DMS79 (cell line): ENCODE data around the gene ZNF22.

Source experiments
- DNase-seq: peaks from one replicate; lab custom pipeline; 2025; lab: John Stamatoyannopoulos, UW

Gene ZNF22

DNA sequence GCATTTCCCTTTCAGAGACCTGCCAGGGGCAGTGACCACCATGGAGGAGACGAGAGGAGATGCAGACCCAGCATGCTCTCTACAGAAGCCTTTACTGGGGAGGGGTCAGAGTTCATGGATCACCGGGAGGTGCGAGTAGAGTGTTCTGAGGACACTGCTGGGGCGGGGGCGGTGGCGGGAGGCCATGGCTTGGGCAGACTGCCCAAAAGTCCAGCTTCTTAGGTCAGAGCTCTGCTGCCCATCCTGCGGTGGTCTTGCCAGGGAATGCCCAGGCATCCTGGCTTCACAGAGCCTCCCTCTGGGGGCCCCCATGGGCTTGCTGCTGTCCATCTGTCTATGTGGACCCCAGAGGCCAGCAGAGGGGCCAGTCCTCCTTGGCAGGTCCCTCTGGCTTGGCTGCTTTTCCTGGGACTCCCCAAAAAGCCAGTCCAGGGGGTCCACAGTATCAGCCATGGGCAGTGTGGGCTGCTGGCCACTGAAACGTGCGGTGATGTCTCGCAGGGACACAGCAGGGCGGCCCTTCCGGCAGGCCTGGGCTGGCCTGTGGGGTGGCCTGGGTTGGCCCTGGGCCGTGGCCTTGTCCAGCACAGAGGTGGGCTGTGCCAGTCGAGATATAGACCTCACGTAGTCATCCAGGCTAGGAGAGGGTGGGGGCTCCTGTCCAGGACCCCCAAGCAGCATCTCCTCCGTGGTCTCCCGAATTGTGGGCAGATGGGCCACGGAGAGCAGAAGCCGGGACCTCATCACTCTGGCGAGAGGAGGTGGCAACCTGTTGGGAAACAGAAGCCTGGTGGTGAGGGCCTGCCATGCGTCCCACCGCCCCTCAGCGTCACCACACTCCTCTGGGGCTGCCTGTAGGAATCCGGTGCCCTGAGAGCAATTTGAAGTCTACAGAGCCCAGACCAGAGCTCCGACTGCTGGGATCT is 23.2 kb upstream of the ZNF22 start:
- DNase-seq, result no peak

DNA sequence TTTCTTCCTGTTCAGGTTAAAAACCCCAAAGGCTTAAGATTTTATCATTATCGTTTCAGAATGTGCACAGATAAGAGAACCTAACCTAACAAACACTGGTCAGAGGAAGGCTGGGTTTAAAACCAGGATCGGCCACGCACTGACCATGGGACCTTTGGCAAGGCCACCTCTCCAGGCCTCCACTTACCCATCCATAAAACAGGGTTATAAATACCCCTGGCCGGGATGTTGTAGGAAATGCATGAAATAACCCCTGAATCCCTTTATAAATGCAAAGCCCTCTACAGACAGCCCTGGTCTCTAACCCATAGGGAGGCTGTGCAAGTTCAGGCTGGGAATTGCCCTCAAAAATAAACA is 22.5 kb upstream of the ZNF22 start:
- DNase-seq, result no peak

DNA sequence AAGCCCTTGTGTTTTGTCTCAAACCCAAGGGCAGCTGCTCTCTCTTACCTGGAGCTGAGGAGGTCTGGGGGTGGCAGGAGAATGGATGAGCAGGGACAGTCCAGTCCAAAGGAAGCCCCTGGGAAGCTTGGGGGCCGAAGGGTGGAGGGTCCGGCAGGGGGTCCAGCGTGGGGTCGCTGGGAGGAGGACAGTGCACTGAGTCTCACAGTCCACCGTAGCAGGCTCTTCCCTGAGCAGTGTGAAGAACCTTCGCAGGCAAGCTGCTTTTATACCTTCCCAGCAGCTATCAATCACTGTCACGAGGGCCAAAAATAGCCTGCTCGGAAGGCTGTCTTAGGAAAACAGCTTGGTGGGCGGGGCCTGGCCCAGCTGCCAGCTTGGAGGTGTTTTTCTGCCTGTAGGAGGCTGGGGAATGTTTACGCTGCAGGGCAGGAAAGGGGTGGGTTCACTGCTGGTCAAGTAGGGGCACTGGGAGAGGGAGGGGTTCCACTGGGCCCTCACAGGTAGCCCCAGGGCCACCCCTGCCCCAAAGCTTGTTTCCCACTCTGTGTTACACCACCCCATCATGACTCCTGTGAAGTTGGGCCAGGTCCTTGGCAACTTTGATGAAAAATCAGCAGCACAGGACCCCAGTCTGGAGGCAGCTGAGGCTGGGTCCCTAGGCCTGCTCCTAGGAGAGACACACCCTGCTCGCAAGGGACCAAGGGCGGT is 22.0 kb upstream of the ZNF22 start, which contains the start of gene DEPP1:
DEPP1 (minus strand) TSS at position 240 of the 711 bp plus-strand sequence. CDS start 779 bp downstream, outside the sequence.
- peak; percentile 64 for DNase-seq

DNA sequence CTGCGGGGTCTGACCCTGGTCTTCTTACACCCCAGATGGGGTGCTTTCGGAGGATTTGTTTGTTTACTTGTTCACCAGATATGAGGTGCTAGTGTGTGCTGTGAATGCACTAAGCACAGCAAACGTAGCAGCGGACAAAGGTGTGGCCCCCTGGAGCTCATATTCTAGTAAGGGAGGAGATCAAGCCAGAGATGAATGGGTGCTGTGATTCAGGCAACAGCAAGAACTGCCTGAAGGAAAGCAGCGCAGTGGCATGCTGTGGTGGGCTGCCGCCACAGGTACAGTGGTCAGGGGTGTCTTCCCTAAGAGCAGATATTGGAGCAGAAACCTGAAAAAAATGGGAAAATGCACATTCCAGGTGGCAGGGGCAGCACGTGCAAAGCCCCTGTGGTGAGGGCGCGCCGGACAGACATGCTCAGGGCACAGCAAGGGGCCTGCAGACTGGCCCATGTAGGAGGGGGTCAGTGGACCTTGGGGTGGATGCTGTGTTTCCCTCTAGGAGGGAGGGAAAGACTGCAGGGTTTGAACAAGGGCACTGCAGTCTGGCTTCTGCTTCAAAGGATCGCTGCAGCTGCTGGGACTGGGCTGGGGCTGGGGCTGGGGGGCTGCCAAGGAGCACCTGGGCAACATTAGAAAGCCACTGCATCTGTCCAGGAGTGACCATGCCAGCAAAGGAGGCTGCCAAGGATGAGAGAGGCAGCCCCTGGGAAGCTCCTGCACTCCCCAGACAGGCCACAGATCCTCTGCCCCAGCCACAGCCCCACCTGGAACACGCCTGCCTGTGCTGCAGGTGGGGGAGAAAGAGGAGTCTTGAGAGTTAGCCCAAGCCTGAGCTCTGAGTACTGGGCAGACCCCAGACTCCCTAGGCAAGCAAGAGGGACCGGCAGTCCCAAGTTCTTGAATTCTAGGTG is 21.2 kb upstream of the ZNF22 start:
- no peak for DNase-seq

DNA sequence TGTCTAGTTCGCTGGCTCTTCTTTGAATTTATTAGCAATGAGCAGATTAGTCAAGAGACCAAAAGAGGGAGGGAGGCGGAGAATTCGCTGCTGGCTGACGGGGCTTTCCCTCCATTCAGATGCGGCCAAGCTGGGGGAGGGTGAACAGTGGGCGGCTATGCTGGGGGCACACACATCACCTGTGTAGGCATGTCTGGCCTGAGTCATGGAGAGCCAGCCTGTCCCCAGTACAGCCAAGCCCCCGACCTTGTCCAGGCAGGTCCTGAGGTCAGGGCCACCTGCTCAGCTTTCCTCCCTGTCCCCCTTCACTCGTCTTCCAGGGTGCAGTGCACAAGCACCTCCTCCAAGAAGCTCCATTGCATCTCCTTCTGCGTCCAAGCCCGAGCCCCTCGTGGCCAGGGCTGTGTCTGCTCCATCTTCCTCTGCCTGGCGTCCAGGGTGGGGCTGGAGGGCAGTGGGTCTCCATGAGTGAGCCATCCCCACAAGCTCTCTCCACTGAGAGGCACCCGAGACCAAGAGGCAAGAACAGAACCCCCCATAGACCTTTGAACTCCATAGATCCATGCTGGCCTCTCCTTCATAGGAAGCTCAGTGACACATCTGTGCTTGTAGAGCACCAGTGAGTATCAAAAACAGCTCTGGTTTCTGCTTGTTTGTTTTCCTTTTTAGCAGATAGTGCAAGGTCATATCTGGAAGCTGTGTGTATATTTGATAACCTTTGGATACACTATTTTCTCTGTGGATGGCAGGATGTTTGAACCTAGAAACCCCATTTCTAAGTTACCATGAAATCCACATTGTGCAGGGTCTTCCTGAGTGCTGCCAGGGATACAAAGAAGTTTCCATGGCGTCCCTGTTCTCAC is 20.2 kb upstream of the ZNF22 start:
- no peak for DNase-seq

DNA sequence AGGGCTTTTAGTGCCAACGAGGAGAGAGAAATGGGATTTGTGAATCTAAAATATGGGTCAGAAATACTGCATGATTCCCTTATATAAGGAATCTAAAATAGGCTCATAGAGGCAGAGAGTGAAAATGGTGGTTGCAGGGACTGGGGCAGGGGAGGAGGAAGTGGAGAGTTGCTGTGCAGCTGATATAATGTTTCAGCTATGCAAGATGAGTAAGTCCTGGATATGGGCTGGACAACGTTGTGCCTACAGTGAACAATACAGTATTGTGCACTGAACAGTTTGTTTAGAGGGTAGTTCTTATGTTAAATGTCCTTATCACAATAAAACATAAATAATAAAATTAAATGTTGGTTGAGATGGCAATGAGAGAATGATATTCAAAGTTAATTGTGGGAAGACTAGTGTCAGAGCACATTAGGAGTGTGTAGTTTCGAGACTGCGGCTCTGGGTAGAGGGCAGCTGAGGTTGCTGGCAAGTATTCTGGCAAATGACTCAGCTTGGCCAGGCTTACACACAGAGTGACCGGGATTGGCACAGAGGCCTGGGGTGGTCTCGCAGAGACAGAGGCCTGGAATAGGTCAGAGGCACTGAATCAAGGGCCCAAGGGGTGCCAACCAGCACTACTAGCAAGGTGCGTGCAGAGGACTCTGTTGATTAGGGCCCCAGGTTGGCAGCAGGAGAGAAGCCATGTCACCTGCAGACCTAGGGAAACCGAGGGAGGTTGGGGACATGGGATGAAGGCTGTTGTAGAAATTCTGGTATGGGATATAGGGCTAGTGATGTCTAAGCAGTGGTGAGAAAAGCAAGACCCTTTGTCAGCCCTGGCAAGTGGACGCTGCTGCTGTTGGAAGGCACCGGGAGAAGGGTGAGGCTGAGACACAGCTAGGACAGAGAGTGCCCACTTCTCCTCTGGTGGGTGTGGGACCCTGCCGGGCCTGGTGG is 19.3 kb upstream of the ZNF22 start:
- DNase-seq, result no peak

DNA sequence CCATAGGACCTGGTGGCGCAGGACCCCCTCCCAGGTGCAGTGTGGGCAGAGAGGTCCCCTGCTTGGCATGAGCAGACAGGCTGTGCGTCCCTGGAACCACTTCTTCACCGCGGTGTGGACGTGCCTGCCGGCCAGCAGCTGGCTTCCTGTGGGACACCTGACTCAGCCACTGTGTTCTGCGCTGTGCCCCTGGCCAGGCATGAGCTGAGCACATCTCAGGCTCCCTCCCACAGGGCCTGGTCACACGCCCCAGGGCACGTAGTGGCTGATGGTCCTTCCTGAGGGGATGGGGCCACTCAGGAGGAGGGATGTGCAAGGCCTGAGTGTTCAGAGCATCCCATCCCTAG is 18.6 kb upstream of the ZNF22 start:
- no peak for DNase-seq

DNA sequence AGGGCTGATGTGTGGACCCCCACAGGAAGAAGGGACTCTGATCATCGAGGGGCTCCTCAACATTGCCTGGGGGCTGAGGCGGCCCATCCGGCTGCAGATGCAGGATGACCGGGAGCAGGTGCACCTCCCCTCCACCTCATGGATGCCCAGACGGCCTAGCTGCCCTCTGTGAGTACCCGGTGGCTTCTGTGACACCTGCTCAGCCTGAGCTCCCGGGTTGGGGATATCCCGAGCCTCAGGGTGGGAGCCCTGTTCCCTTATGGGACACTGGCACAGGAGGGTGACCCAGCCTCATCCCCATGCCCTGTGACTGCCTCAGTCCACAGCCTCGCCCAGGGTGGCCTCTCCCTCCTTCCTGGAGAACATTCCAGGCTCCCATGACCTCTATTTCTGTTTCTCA is 18.2 kb upstream of the ZNF22 start:
- DNase-seq, result no peak

DNA sequence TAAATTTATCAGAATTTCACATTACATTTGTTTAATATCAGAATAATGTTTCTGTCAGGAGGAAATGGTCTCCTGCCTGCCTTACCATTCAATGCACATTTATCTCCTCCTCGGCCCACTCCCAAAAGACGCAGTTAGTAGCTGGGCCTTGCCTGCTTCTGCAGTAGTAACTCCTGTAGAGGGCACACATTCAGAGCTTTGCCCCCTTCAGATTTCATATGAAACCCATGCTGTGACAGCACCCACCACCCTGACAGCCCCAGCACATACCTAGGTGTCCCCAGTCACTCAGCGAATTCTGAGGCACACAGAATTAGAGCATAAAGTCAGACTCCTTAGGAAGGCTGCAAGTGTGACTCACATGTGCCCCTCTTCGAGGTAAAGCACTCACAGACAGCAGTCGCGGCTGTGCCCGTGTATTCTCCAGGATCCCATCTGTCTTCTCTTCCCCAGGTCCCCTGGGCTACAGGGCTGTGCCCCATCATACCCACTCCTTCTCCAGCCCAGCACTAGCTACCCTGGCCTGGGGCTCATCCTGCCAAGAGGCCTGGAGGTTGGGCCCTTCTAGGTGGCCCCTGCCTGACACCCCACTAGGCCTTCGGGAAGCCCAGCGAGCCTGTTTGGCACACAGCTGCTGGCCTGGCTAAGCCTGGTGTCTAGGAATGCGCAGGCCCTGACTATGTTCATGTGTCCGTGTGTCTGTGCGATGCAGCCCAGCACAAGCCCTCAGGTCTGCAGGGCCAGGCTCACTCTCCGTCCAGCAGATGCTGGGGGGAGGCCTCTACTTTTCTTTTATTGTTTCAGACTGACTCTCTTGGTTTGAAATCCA is 17.4 kb upstream of the ZNF22 start:
- DNase-seq, result no peak

DNA sequence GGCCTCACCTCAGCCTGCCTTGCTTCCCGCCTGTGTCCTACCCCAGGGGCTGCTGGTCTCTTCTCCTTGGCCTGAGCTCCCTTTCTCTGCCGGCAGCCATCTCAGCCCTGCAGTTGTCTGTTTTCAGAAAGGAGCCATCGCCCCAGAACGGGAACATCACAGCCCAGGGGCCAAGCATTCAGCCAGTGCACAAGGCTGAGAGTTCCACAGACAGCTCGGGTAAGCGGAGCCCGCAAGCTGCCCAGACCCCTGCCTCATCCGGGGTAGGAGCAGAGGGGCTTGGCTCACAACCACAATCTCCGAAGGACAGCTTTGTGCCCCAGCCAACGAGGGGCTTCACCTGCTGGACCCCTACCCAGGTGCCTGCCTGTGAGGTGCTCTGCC is 16.8 kb upstream of the ZNF22 start:
- no peak for DNase-seq

DNA sequence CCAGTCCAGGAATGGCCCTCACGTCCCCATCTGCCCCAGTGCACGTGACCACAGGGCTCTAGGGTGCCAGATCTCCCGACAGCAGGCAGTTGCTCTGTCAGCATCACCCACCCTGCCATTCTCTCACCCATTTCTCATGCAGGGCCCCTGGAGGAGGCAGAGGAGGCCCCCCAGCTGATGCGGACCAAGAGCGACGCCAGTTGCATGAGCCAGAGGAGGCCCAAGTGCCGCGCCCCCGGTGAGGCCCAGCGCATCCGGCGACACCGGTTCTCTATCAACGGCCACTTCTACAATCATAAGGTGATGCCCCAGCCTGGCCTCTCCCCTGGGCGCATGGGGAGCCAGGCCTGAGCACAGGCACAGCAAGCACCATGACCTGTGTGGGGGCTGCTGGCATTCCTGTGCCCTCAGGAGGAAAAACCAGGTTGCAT is 16.0 kb upstream of the ZNF22 start:
- no peak for DNase-seq

DNA sequence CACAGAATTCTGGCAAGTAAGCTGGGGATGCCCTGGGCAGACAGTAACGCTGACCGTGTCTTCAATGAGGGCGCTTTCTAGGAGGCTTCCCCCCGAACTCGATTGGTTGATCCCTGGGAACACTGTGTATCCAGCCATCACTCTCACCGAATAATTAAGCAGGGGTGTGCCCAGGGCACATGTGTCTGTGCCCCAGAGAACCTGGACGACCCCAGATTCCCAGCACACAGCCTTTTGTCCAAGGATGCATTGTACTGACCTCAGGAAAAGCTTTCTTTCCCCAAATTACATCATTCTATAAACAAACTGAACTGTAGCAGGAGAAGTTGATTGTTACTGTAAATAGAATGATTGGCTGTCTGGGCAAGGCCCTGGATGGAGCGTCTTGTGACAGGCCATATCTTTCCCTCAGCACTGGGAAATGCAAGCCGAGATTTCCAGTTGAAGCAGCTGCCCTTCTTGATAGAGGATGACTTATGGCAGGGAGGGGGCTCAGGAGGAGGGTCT is 15.5 kb upstream of the ZNF22 start:
- DNase-seq, result no peak

DNA sequence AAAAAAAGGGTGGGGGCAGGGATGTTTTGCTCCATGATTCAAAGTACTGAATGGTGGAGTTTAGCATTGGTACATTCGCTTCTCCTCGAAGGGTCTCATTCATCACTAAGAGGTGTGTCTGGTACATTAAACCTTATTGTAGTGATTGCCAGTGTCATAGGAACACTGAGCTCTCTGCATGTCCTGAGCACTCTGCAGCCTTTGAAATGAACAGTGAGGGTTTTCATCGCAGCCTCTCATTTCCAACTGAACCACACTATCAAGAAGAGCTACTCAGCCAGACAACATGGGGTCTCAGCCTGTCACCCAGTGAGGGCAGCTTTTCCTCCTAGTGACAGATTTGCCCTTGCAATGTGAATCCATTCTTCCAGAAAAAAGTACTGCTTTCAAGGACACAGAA is 14.5 kb upstream of the ZNF22 start:
- DNase-seq, result no peak

DNA sequence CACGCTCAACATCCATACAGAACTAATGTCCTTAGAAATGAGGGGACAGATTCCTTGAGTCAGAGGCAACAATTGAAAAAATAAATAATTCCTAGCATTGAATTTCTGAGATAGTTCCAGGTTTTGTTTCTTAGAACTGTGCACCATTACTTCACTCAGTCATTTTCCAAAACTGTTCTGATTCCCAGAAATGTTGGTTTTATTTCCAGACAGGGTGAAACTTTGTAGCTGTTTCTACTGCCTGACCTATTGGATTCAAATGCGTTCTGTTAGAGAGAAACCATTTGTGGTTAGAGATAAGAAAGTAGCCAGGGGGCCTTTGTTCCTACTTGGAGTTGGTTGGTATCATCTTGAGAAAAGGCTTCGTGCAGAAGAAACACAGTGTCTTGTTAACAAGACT is 14.1 kb upstream of the ZNF22 start:
- DNase-seq, result no peak

DNA sequence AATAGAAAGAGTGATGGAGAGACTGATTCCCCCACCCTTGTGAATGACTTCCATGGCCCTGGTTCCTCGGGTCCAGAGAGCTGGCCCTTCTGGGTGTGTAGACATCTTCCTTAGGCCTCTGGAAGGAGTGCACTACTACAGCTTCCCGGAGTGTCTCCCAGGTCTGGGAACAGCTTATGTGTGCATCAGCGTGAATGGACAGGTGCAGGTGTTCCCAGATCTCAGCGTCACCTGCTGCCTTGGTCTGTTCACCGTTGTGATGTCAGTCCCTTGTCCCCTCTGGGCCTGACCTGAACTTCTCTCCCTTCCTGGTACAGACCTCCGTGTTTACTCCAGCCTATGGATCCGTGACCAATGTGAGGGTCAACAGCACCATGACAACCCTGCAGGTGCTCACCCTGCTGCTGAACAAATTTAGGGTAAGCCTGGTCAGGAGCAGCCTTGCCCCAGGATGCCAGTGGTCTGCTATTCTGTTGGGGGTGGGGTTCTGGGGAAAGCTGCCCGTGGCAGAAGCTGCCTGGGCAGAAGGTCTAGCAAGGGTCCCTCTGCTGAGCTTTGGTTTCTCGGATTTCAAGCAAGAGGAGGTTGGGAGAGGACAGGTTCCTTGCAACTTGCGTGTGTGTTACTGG is 11.7 kb upstream of the ZNF22 start:
- DNase-seq, result no peak

DNA sequence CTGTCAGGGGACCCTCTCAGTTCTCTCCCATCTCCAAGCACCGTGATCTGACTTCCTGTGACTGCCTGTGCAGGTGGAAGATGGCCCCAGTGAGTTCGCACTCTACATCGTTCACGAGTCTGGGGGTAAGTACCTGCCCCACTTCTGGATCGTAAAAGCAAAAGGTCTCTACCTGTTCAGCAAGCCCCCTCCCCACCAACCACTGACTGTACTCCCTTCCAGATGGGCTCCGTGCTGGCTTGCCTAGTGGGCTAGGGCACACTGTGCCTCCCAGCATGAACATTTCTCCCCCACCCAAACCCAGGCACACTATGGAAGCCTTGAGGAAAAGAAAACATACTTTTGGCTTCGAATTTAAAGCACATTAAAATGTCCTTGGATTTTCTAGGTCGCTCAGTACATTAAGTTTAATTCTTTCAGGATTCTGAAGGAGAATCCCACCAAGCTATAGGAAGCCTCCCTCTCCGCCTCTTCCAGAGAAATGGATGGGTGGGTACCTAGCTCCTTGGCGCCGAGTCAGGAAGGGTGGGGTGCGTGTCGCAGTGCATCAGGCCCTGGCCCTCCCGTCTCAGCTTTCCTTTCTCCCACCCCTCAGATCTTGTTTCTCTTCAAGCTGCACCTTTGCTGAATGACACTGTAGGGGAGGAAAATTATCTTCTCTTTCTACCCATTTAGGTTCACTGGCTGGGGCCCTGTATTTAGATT is 11.0 kb upstream of the ZNF22 start:
- no peak for DNase-seq

DNA sequence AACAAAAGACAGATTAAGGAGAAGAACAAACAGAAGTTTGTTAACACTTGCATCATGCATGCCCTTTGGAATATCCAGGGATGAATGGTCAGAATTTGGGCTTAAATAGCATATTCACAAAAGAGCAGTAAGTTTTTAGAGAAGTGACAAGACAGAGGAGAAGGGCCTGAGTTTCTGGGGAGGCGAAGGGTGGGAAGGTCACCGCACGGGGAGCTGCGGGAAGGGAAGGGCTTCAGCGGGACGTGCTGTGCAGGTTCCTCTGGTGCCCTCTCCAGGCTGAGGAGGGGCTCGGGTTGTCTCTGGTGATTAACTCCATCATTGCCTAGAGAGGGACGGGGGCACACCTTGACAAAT is 10.4 kb upstream of the ZNF22 start:
- no peak for DNase-seq

DNA sequence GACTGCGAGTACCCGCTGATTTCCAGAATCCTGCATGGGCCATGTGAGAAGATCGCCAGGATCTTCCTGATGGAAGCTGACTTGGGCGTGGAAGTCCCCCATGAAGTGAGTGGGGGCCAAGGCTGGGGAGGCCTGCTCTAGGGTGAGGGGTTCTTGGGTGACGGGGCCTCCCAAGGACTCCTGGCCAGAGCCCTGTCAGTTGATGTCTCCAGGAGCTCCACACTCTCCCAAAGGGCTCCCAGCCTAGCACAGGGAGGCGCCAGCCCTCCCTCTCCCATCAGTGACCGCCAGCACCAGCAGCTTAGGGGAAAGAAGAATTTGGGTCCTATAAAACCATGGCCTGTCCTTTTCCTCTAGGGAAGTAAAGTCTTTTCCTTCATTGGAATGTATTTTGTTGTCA is 9.8 kb upstream of the ZNF22 start:
- DNase-seq, result no peak
